HepG2 (cell line): Measurements from ENCODE around the gene UPB1. TPM values are rescaled to one million over a fixed set of nuclear protein-coding genes. Genes with fewer than 3 reads are reported as not detected.
A peak's percentile ranks its signal among the peaks of the same experiment; 100 is the strongest.

Experiments
- AGO2 ChIP-seq: fragments of 200-400 bp; formaldehyde crosslinking; optimal IDR thresholded peaks from 2 replicates; pipeline ENCODE3; 2017; ENCODE audit warnings: mild to moderate bottlenecking, low read depth, low read length, moderate library complexity
- ATM ChIP-seq: fragments of 450-650 bp; IDR thresholded peaks from 2 replicates; pipeline ENCODE4 v1.7.1; 2017; ENCODE audit warnings: mild to moderate bottlenecking, borderline replicate concordance
- BRD4 ChIP-seq: sonication (generic); formaldehyde crosslinking; IDR thresholded peaks from 2 replicates; pipeline ENCODE4 v1.4.0; 2020; ENCODE audit warnings: missing genetic modification reagents
- CC2D1A ChIP-seq: sonication (generic); formaldehyde crosslinking; IDR thresholded peaks from 2 replicates; pipeline ENCODE4 v1.8.1; 2023; ENCODE audit warnings: mild to moderate bottlenecking, missing genetic modification reagents
- GMEB1 ChIP-seq: sonication (generic); formaldehyde crosslinking; IDR thresholded peaks from 2 replicates; pipeline ENCODE4 v1.5.1; 2020; ENCODE audit warnings: missing genetic modification reagents, mild to moderate bottlenecking, borderline replicate concordance
- GPN1 ChIP-seq: sonication (generic); formaldehyde crosslinking; IDR thresholded peaks from 2 replicates; pipeline ENCODE4 v1.5.1; 2020; ENCODE audit warnings: missing genetic modification reagents, borderline replicate concordance
- HNRNPUL1 ChIP-seq: fragments of 200-400 bp; formaldehyde crosslinking; IDR thresholded peaks from 2 replicates; pipeline ENCODE4 v1.6.1; 2017; ENCODE audit warnings: low read depth, mild to moderate bottlenecking, low read length, moderate library complexity
- HOXA7 ChIP-seq: sonication (generic); formaldehyde crosslinking; IDR thresholded peaks from 2 replicates; pipeline ENCODE4 v1.8.1; 2022; ENCODE audit warnings: mild to moderate bottlenecking, missing genetic modification reagents, moderate library complexity
- KAT7 ChIP-seq: IDR thresholded peaks from 2 replicates; pipeline ENCODE4 v1.6.1; 2018; ENCODE audit warnings: borderline replicate concordance, missing compliant biosample characterization
- KDM4B ChIP-seq: sonication (generic); formaldehyde crosslinking; IDR thresholded peaks from 2 replicates; pipeline ENCODE4 v1.4.0; 2020; ENCODE audit warnings: missing genetic modification reagents
- PCBP2 ChIP-seq: fragments of 200-400 bp; formaldehyde crosslinking; optimal IDR thresholded peaks from 2 replicates; pipeline ENCODE3; 2018; ENCODE audit warnings: low read length, low read depth; ENCODE audit not compliant: poor library complexity, severe bottlenecking
- RNF2 ChIP-seq: fragments of 450-650 bp; conservative IDR thresholded peaks from 2 replicates; pipeline ENCODE4 v1.6.1; 2016; ENCODE audit warnings: low read depth
- SIN3A ChIP-seq: IDR thresholded peaks from 2 replicates; pipeline ENCODE4 v1.6.1; 2011; ENCODE audit warnings: low read depth, mild to moderate bottlenecking, control low read depth, low read length, borderline replicate concordance
- THAP11 ChIP-seq: IDR thresholded peaks from 2 replicates; pipeline ENCODE4 v1.6.1; 2016; ENCODE audit warnings: missing biosample characterization, missing genetic modification reagents
- ZBTB1 ChIP-seq: sonication (generic); formaldehyde crosslinking; IDR thresholded peaks from 2 replicates; pipeline ENCODE4 v1.4.0; 2020; ENCODE audit warnings: missing genetic modification reagents, borderline replicate concordance
- ZBTB33 ChIP-seq: sonication (generic); formaldehyde crosslinking; IDR thresholded peaks from 2 replicates; pipeline ENCODE4 v1.4.0; 2020; ENCODE audit warnings: missing genetic modification reagents
- ZBTB43 ChIP-seq: sonication (generic); formaldehyde crosslinking; conservative IDR thresholded peaks from 2 replicates; pipeline ENCODE4 v1.4.0; 2020; ENCODE audit warnings: missing genetic modification reagents
- ZBTB8A ChIP-seq: sonication (generic); formaldehyde crosslinking; IDR thresholded peaks from 2 replicates; pipeline ENCODE4 v1.4.0; 2020; ENCODE audit warnings: mild to moderate bottlenecking, low read depth, missing genetic modification reagents, borderline replicate concordance
- ZFP37 ChIP-seq: sonication (generic); formaldehyde crosslinking; IDR thresholded peaks from 2 replicates; pipeline ENCODE4 v1.4.0; 2020; ENCODE audit warnings: missing genetic modification reagents, borderline replicate concordance
- ZNF10 ChIP-seq: sonication (generic); formaldehyde crosslinking; IDR thresholded peaks from 2 replicates; pipeline ENCODE4 v1.4.0; 2020; ENCODE audit warnings: mild to moderate bottlenecking, low read depth, missing genetic modification reagents, borderline replicate concordance
- ZNF251 ChIP-seq: sonication (generic); formaldehyde crosslinking; IDR thresholded peaks from 2 replicates; pipeline ENCODE4 v1.9.0; 2021; ENCODE audit warnings: mild to moderate bottlenecking, missing genetic modification reagents
- ZNF343 ChIP-seq: sonication (generic); formaldehyde crosslinking; IDR thresholded peaks from 2 replicates; pipeline ENCODE4 v1.4.0; 2020; ENCODE audit warnings: mild to moderate bottlenecking, missing genetic modification reagents
- ZNF549 ChIP-seq: sonication (generic); formaldehyde crosslinking; IDR thresholded peaks from 2 replicates; pipeline ENCODE4 v1.5.0; 2020; ENCODE audit warnings: missing genetic modification reagents
- ZNF580 ChIP-seq: IDR thresholded peaks from 2 replicates; pipeline ENCODE4 v1.6.1; 2016; ENCODE audit warnings: low read depth, borderline replicate concordance
- polyA plus RNA-seq, 8 experiments: library from polyadenylated mRNA; depleted of rRNA in 3 of 8; stranded (reverse) in 7 of 8; unstranded in 1 of 8; fragments of >200 nt; fragmentation: Illumina TruSeq in 4 of 8; extraction: Trizol in 4 of 8; gene quantifications; 2 replicates each; pipeline versions ENCODE4 v1.2.1 to v1.2.3, GENCODE V29; 2011 to 2016; ENCODE audit warnings: low read depth in 4 of 8, missing spikeins in 1 of 8, mixed read lengths in 1 of 8; ENCODE audit not compliant: insufficient read depth in 1 of 8
- total RNA-seq, 5 experiments: library from RNA; depleted of rRNA; stranded (reverse); fragments of >200 nt; fragmentation: Illumina TruSeq; extraction: Trizol; gene quantifications; 2 replicates each; pipeline ENCODE4 v1.2.3, GENCODE V29; 2016; ENCODE audit warnings: low read depth in 1 of 5

UPB1 gene
- total and polyA plus RNA-seq, 2 of the 13 experiments (the other 11 are each of a cell fraction or from before 2014, with no cell fraction given): 0.38 to 1.2 TPM

- TF ChIP-seq ZBTB43 (CRISPR knock-in tag) (peak; percentile 53; the same call in 1 of the 2 replicates), RNF2 (peak; percentile 71; the same call in 1 of the 2 replicates), SIN3A (peak; percentile 88; the same call in 1 of the 2 replicates), KAT7 (CRISPR knock-in tag) (peak; percentile 79; the same call in 1 of the 2 replicates), ZBTB33 (CRISPR knock-in tag) (peak; percentile 62; the same call in 1 of the 2 replicates), BRD4 (CRISPR knock-in tag) (peak; percentile 93), ZNF549 (CRISPR knock-in tag) (no peak), GMEB1 (CRISPR knock-in tag) (peak; percentile 84), ZNF343 (CRISPR knock-in tag) (0 out of 2 replicates have a peak, but pooled peaks have one; percentile 19), ZNF580 (peak; percentile 97), THAP11 (CRISPR knock-in tag) (peak; percentile 96), HOXA7 (no peak), ZBTB8A (CRISPR knock-in tag) (no peak), PCBP2 (no peak), HNRNPUL1 (no peak), ZNF251 (CRISPR knock-in tag) (no peak), ZFP37 (peak; percentile 22; the same call in 1 of the 2 replicates), ATM (no peak), ZNF10 (CRISPR knock-in tag) (no peak), KDM4B (CRISPR knock-in tag) (peak; percentile 75; the same call in 1 of the 2 replicates), ZBTB1 (no peak), CC2D1A (CRISPR knock-in tag) (0 out of 2 replicates have a peak, but pooled peaks have one; percentile 52), GPN1 (CRISPR knock-in tag) (0 out of 2 replicates have a peak, but pooled peaks have one; percentile 15), AGO2 (peak; percentile 94)
Observed at GRCh38 chr22:24555165-24556039, 60.3 kb downstream of the UPB1 start, which contains the start of gene SNRPD3 (continued).
